ENCODE results near the gene TIMM17A. TPM values are rescaled to one million over a fixed set of nuclear protein-coding genes. Genes with fewer than 3 reads are reported as not detected.

TIMM17A gene
- total RNA-seq, 1 experiment from 2014 or later, result 56.1 TPM

DNA sequence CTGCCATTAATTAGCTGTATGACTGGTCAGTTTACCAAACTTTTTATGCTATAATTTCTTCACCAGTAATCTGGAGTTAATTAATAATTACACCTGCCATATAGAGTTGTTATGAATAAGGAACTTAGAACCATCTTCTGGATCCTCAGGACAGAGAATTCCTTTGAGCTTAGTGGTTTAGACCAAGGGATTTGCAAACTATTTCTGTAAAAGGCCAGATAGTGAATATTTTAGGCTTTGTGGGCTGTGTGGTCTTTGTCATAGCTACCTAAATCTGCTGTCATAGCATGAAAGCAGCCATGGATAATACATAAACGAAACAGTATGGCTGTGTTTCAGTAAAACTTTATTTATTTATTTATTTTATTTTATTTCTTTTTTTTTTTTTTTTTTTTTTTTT is 9.0 kb downstream of the TIMM17A start:
- ChIA-PET CTCF (interaction anchor here (1.4 to 3.9 kb wide), 2 partner anchors 68 to 87 kb away, joined by 7 to 13 read pairs; no protein-coding TSS in a partner anchor), POLR2A (no interaction called here)
- no peak for ATAC-seq
- no peak overlapping the region for H3K27ac Mint-ChIP-seq
- no peaks in the 10 kb centered on the region for H3K27me3 Mint-ChIP-seq (ENCODE audit: low read depth)
- no peak overlapping the region for H3K4me3 Mint-ChIP-seq
- H3K36me3 Mint-ChIP-seq, result peaks cover 71% of the 10 kb centered on the region
- H3K9me3 Mint-ChIP-seq, result no peaks in the 10 kb centered on the region
- TF ChIP-seq, protein P1, sequence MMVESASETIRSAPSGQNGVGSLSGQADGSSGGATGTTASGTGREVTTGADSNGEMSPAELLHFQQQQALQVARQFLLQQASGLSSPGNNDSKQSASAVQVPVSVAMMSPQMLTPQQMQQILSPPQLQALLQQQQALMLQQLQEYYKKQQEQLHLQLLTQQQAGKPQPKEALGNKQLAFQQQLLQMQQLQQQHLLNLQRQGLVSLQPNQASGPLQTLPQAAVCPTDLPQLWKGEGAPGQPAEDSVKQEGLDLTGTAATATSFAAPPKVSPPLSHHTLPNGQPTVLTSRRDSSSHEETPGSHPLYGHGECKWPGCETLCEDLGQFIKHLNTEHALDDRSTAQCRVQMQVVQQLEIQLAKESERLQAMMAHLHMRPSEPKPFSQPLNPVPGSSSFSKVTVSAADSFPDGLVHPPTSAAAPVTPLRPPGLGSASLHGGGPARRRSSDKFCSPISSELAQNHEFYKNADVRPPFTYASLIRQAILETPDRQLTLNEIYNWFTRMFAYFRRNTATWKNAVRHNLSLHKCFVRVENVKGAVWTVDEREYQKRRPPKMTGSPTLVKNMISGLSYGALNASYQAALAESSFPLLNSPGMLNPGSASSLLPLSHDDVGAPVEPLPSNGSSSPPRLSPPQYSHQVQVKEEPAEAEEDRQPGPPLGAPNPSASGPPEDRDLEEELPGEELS (CRISPR knock-in tag; IDR thresholded peaks at IDR 0.05), result no peak
- TF ChIP-seq SMAD3 (CRISPR knock-in tag; IDR thresholded peaks at IDR 0.05; ENCODE audit: borderline replicate concordance) (no peak), ETV6 (CRISPR knock-in tag; IDR thresholded peaks at IDR 0.05) (no peak), TP53 (CRISPR knock-in tag; IDR thresholded peaks at IDR 0.05) (no peak), GTF2I (CRISPR knock-in tag; conservative IDR thresholded peaks at IDR 0.05) (no peak), TCF7 (CRISPR knock-in tag; IDR thresholded peaks at IDR 0.05; ENCODE audit: low read depth) (no peak), IRF2 (CRISPR knock-in tag; IDR thresholded peaks at IDR 0.05; ENCODE audit: borderline replicate concordance, low read depth) (no peak), TEAD4 (CRISPR knock-in tag; IDR thresholded peaks at IDR 0.05) (no peak)
- TF ChIP-seq, protein P2, sequence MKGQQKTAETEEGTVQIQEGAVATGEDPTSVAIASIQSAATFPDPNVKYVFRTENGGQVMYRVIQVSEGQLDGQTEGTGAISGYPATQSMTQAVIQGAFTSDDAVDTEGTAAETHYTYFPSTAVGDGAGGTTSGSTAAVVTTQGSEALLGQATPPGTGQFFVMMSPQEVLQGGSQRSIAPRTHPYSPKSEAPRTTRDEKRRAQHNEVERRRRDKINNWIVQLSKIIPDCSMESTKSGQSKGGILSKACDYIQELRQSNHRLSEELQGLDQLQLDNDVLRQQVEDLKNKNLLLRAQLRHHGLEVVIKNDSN (CRISPR knock-in tag; IDR thresholded peaks at IDR 0.05), result no peak
- TF ChIP-seq, protein P3, sequence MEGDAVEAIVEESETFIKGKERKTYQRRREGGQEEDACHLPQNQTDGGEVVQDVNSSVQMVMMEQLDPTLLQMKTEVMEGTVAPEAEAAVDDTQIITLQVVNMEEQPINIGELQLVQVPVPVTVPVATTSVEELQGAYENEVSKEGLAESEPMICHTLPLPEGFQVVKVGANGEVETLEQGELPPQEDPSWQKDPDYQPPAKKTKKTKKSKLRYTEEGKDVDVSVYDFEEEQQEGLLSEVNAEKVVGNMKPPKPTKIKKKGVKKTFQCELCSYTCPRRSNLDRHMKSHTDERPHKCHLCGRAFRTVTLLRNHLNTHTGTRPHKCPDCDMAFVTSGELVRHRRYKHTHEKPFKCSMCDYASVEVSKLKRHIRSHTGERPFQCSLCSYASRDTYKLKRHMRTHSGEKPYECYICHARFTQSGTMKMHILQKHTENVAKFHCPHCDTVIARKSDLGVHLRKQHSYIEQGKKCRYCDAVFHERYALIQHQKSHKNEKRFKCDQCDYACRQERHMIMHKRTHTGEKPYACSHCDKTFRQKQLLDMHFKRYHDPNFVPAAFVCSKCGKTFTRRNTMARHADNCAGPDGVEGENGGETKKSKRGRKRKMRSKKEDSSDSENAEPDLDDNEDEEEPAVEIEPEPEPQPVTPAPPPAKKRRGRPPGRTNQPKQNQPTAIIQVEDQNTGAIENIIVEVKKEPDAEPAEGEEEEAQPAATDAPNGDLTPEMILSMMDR (IDR thresholded peaks at IDR 0.05), result no peak
- TF ChIP-seq, protein P4, sequence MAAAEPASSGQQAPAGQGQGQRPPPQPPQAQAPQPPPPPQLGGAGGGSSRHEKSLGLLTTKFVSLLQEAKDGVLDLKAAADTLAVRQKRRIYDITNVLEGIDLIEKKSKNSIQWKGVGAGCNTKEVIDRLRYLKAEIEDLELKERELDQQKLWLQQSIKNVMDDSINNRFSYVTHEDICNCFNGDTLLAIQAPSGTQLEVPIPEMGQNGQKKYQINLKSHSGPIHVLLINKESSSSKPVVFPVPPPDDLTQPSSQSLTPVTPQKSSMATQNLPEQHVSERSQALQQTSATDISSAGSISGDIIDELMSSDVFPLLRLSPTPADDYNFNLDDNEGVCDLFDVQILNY (CRISPR knock-in tag; IDR thresholded peaks at IDR 0.05), result no peak
- TF ChIP-seq, protein P5, sequence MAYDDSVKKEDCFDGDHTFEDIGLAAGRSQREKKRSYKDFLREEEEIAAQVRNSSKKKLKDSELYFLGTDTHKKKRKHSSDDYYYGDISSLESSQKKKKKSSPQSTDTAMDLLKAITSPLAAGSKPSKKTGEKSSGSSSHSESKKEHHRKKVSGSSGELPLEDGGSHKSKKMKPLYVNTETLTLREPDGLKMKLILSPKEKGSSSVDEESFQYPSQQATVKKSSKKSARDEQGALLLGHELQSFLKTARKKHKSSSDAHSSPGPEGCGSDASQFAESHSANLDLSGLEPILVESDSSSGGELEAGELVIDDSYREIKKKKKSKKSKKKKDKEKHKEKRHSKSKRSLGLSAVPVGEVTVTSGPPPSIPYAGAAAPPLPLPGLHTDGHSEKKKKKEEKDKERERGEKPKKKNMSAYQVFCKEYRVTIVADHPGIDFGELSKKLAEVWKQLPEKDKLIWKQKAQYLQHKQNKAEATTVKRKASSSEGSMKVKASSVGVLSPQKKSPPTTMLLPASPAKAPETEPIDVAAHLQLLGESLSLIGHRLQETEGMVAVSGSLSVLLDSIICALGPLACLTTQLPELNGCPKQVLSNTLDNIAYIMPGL (CRISPR knock-in tag; IDR thresholded peaks at IDR 0.05), result no peak
- no peaks in the 10 kb centered on the region for H3K4me1 Mint-ChIP-seq
- no peak for DNase-seq (ENCODE audit: low spot score)

DNA sequence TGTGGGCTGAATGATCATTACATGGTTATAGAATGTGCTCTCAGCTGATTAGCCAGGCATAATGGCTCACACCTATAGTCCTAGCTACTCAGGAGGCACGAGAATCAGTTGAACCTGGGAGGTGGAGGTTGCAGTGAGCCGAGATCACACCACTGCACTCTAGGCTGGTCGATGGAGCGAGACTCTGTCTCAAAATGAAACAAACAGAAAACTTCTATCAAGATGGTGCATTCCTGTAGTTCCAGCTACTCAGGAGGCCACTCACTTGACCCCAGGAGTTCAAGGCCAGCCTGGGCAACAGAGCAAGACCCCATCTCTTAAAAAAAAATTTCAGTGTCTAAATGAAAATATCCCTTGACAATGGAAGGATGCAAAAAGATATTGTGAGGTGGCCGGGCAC is 10.9 kb downstream of the TIMM17A start:
- Mint-ChIP-seq H3K36me3 (peaks cover 82% of the 10 kb centered on the region), H3K9me3 (no peaks in the 10 kb centered on the region), H3K27ac (no peak overlapping the region), H3K4me1 (no peaks in the 10 kb centered on the region), H3K4me3 (no peak overlapping the region), H3K27me3 (ENCODE audit: low read depth) (no peaks in the 10 kb centered on the region)
- ChIA-PET CTCF (interaction anchor here (0.6 kb wide), 1 partner anchor 160 kb away, joined by 3 read pairs; no protein-coding TSS in a partner anchor), POLR2A (no interaction called here)
- no peak for DNase-seq (ENCODE audit: low spot score)
- no peak for ATAC-seq
- no peak for TF ChIP-seq SMAD4 (CRISPR knock-in tag; IDR thresholded peaks at IDR 0.05)
- TF ChIP-seq, protein P6, sequence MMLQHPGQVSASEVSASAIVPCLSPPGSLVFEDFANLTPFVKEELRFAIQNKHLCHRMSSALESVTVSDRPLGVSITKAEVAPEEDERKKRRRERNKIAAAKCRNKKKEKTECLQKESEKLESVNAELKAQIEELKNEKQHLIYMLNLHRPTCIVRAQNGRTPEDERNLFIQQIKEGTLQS (CRISPR knock-in tag; conservative IDR thresholded peaks at IDR 0.05), result no peak
- TF ChIP-seq, protein P7, sequence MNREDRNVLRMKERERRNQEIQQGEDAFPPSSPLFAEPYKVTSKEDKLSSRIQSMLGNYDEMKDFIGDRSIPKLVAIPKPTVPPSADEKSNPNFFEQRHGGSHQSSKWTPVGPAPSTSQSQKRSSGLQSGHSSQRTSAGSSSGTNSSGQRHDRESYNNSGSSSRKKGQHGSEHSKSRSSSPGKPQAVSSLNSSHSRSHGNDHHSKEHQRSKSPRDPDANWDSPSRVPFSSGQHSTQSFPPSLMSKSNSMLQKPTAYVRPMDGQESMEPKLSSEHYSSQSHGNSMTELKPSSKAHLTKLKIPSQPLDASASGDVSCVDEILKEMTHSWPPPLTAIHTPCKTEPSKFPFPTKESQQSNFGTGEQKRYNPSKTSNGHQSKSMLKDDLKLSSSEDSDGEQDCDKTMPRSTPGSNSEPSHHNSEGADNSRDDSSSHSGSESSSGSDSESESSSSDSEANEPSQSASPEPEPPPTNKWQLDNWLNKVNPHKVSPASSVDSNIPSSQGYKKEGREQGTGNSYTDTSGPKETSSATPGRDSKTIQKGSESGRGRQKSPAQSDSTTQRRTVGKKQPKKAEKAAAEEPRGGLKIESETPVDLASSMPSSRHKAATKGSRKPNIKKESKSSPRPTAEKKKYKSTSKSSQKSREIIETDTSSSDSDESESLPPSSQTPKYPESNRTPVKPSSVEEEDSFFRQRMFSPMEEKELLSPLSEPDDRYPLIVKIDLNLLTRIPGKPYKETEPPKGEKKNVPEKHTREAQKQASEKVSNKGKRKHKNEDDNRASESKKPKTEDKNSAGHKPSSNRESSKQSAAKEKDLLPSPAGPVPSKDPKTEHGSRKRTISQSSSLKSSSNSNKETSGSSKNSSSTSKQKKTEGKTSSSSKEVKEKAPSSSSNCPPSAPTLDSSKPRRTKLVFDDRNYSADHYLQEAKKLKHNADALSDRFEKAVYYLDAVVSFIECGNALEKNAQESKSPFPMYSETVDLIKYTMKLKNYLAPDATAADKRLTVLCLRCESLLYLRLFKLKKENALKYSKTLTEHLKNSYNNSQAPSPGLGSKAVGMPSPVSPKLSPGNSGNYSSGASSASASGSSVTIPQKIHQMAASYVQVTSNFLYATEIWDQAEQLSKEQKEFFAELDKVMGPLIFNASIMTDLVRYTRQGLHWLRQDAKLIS (CRISPR knock-in tag; IDR thresholded peaks at IDR 0.05; ENCODE audit: borderline replicate concordance), result no peak
- no peak for TF ChIP-seq ZNF232 (CRISPR knock-in tag; IDR thresholded peaks at IDR 0.05)
- TF ChIP-seq, protein P8, sequence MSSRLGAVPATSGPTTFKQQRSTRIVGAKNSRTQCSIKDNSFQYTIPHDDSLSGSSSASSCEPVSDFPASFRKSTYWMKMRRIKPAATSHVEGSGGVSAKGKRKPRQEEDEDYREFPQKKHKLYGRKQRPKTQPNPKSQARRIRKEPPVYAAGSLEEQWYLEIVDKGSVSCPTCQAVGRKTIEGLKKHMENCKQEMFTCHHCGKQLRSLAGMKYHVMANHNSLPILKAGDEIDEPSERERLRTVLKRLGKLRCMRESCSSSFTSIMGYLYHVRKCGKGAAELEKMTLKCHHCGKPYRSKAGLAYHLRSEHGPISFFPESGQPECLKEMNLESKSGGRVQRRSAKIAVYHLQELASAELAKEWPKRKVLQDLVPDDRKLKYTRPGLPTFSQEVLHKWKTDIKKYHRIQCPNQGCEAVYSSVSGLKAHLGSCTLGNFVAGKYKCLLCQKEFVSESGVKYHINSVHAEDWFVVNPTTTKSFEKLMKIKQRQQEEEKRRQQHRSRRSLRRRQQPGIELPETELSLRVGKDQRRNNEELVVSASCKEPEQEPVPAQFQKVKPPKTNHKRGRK (CRISPR knock-in tag; IDR thresholded peaks at IDR 0.05; ENCODE audit: borderline replicate concordance), result no peak
- TF ChIP-seq ESRRA (CRISPR knock-in tag; IDR thresholded peaks at IDR 0.05; ENCODE audit: borderline replicate concordance), result no peak
- no peak for TF ChIP-seq GTF2I (CRISPR knock-in tag; conservative IDR thresholded peaks at IDR 0.05)
- no peak for TF ChIP-seq ELF4 (CRISPR knock-in tag; IDR thresholded peaks at IDR 0.05; ENCODE audit: low read depth)
- TF ChIP-seq, protein P9, sequence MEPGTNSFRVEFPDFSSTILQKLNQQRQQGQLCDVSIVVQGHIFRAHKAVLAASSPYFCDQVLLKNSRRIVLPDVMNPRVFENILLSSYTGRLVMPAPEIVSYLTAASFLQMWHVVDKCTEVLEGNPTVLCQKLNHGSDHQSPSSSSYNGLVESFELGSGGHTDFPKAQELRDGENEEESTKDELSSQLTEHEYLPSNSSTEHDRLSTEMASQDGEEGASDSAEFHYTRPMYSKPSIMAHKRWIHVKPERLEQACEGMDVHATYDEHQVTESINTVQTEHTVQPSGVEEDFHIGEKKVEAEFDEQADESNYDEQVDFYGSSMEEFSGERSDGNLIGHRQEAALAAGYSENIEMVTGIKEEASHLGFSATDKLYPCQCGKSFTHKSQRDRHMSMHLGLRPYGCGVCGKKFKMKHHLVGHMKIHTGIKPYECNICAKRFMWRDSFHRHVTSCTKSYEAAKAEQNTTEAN (CRISPR knock-in tag; IDR thresholded peaks at IDR 0.05), result no peak
- TF ChIP-seq NR1H2 (CRISPR knock-in tag; IDR thresholded peaks at IDR 0.05), result no peak
